Fibroblast of upper back skin (primary cell): Measurements from ENCODE around the gene ZNF197.
A peak's percentile ranks its signal among the peaks of the same experiment; 100 is the strongest.
"Not testable (repeated sequence)": the region's sequence is repeated elsewhere in the genome, so short reads cannot be mapped to it uniquely, and the experiment has no call there.

Experiments used
- DNase-seq: peaks from one replicate; pipeline ENCODE4 v3.0.0-alpha.2; 2013

Gene ZNF197

DNA sequence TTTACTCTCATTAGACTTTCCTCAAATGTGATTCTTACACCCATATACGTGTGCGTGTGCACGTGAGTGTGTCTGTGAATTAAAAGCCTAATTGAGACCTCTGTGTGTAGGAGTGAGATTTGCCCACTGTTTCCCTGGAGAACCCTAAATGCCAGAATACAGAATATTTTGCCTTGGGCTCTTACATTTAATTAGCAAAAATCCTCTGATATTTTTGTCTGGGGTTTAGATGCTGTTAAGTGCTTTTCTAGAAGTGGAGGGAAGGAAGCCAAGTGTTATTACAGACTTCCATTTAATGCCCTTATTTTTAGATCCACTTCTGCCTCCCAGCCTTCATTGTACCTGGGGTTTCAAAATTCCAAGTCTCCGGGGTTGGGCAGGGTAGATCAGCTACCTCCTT, 41.5 kb downstream of the ZNF197 start:
- no peak for DNase-seq

DNA sequence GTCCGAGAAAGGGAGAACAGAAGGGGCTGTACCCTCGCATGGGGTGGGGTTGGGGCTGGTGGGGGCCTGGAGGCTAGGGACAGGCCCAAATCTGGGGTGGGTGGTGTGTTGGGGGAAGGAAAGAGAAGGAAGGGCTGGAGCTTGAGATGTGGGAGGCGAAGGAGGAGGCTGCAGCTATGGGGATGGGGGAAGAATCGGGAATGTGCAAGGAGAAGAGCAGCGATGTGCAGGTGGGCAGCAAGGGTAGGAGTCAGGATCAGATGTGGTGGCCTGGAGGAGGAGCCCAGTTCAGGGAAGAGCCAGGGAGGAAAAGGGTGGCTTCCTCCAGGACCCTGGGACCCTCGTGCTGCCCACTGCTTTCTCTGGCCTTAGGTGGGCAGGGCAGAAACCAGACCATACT, 44.9 kb downstream of the ZNF197 start:
- no peak for DNase-seq

DNA sequence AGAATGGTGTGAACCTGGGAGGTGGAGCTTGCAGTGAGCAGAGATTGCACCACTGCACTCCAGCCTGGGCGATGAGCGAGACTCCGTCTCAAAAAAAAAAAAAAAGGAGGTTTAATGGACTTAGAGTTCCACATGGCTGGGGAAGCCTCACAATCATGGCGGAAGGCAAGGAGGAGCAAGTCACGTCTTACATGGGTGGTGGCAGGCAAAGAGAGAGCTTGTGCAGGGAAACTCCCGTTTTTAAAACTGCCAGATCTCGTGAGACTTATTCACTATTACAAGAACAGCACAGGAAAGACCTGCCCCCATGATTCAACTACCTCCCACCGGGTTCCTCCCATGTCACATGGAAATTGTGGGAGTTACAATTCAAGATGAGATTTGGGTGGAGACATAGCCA, 48.6 kb downstream of the ZNF197 start:
- DNase-seq, result not testable (repeated sequence)

DNA sequence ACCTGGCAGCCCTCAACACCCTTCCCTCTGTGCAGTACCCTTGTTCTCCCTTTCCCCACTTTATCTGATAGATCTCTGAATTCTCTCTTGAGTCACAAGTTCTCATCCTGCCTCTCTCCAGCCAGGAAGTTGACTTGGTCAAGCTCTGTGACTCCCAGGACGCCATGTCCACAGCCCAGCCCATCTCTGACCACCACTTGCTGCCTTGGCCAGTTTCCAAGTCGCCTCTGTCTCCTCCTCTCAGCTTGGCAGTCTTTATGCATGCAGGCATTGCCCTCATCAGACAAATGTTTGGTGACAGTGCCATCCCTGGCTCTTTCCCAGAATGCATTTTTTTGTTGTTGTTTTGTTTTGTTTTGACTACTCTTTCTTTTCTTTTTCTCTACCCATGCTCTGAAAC, 49.4 kb downstream of the ZNF197 start:
- DNase-seq, result no peak

DNA sequence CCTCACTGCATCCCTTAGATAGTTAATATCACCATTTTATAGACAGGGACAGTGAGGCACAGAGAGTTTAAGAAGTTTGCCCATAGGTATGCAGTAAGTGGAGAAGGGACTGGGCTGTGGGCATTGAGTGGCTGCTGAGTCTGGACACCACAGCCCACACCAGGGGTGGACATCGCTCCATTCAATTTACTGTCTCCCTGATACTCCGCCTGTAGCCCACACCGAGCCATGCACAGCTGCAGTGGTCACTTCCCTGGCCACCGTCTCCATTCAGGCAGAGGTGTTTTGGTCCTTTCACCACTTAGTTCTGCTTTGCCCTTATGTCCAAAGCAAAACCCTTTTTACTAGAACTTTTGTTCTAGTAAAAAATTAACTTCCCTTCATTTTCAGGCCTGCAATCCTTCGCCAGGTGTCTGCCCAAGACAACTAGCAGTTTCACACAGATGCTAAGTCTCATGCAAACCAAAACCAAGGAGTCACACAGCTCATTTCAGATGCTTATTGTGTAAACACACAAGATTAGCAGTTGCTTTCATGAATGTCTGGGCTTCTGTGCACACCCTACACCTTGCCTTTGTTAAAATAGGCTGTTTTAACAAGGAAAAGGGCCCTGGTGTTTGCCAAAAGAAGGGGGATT, 53.8 kb downstream of the ZNF197 start:
- no peak for DNase-seq

DNA sequence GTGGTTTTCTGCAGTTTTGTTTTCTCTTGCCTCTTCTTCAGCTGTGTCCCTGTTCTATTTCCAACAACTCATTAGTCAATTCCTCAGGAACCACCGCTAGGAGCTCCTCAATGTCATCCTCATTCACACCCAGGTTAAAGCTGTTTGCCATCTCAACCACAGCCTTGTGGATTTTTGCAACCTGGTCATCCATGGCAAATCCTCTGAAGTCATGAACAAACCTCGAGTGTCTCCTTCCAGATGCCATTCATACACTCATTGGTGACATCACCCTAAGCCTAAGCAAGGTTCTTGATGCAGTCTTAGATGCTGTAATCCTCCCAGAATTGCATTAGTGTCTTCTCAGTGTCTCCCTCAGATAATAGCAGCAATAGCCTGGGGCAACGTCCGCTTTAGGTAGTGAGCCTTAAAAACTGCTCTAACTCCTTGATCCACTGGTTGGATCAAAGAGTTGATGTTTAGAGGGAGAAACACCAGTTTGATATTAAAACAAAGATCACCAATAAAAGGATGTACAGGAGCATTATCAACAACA, 56.2 kb downstream of the ZNF197 start:
- no peak for DNase-seq

DNA sequence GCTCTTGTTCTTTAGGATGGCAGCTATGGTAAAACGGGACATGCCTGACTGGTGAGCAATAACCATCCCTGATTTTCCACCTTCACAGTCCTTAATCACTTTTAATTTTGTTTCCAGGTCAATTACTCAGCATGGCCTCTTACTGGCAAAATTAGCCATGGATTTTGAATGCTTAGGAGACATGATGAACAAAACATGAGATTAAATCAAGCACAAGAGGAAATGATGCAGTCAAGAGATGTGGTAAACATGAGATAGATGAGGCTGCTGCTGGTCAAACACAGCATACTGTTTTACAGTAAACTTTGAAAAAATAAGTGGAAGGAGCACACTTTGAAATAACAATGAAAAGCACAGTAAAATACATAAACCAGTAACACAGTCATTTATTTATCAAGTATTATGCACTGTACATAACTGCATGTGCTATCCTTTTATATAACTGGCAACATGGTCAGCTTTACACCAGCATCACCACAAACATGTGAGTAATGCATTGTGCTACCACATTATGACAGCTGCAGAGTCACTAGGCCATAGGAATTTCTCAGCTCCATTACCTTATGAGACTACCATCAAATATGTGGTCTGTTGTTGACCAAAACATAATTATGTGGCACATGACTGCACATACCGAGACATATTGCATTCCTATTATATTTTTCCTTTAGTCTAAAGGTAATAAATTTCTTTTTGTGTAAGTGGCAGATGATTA, 57.5 kb downstream of the ZNF197 start:
- peak; percentile 31 for DNase-seq

DNA sequence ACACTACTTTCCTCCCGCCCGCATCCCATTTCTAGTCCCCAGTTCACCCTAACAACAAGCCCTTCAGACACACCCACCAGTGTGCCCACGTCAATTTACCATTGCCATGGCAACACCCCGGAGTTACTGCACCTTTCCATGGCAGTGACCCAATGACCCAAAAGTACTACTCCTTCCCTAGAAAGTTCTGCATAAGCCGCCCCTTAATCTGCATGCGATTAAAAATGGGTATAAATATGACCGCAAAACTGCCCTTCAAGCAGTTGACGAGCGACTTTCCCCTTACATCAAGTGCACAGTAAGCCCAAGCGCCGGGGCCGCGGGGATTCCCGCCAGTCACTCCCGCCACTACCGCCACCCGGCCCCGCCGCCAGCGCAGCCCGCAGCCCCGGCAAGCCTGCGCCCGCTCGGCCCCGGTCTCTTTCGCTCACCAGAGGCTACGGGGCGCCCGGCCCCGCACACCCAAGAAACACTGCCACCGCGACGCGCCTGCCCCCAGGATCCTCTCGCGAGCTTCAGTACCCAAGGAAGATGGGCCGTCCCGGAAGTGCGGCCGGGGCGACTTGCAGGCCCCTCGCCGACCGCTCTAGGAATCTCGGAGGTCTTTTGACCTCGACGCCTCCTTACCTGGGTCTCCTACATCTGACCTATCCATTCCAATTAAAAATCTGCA, 60.4 kb downstream of the ZNF197 start:
- DNase-seq, result peak; percentile 81

DNA sequence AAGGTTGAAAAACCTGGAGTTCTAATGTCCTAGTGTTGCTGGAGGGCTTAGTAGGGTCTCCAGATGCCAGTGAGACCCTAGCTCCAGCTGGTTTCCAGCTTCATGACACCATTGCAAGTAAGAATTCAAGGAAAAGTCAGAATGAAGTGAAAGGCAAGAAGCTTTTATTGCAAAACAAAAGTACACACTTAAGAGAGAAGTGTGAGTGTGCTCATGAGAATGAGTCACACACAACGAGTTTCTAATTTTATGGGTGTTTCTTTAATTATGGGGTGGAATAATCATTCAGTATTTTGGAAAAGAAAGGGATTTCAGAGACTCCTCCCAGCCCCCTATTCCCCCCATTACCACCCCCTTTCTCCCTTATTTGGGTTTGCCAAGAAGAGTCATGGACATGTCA, 63.1 kb downstream of the ZNF197 start:
- DNase-seq, result no peak
